Right renal pelvis (tissue), 4 donors: ENCODE measurements around the gene KCNC1. TPM values are rescaled to one million over a fixed set of nuclear protein-coding genes. Genes with fewer than 3 reads are reported as not detected.

Experiments used
- DNase-seq, 4 donors: peaks; one replicate each; pipeline ENCODE4 v3.0.0-alpha.2; 2013; ENCODE audit warnings: low read depth in 4 of 4, low spot score in 3 of 4, missing footprints in 1 of 4
- polyA plus RNA-seq, 4 donors: library from polyadenylated mRNA; unstranded; fragments of 120-200 nt; gene quantifications; one replicate each; pipeline ENCODE4 v1.2.1, GENCODE V29; 2013; ENCODE audit not compliant: insufficient read length in 4 of 4

The KCNC1 gene
- polyA plus RNA-seq, 4 donors = 0.59 to 1.2 (median 0.85) TPM

- no peak for DNase-seq
Observed at GRCh38 chr11:17750013-17750800, 15.6 kb downstream of the KCNC1 start.

GRCh38 chr11:17750801-17751165 lies 16.2 kb downstream of the KCNC1 start:
- DNase-seq = no peak

GRCh38 chr11:17751558-17751957 lies 17.0 kb downstream of the KCNC1 start:
- no peak for DNase-seq

- DNase-seq = no peak
Observed at GRCh38 chr11:17752144-17752543, 17.6 kb downstream of the KCNC1 start.

GRCh38 chr11:17753153-17753552 lies 18.6 kb downstream of the KCNC1 start:
- DNase-seq = no peak

GRCh38 chr11:17753641-17754040 lies 19.1 kb downstream of the KCNC1 start:
- no peak for DNase-seq

- no peak for DNase-seq
Observed at GRCh38 chr11:17755891-17756290, 21.3 kb downstream of the KCNC1 start.

GRCh38 chr11:17760102-17761029 lies 25.8 kb downstream of the KCNC1 start:
- DNase-seq = no peak

GRCh38 chr11:17762309-17762974 lies 27.9 kb downstream of the KCNC1 start:
- DNase-seq = no peak

- no peak for DNase-seq
Observed at GRCh38 chr11:17763244-17763643, 28.7 kb downstream of the KCNC1 start.

GRCh38 chr11:17763703-17764102 lies 29.1 kb downstream of the KCNC1 start:
- no peak for DNase-seq

- no peak for DNase-seq
Observed at GRCh38 chr11:17764446-17765218, 30.1 kb downstream of the KCNC1 start.

- no peak for DNase-seq
Observed at GRCh38 chr11:17765356-17766072, 30.9 kb downstream of the KCNC1 start.

- DNase-seq = no peak
Observed at GRCh38 chr11:17766073-17766359, 31.4 kb downstream of the KCNC1 start.

- no peak for DNase-seq
Observed at GRCh38 chr11:17766590-17766989, 32.0 kb downstream of the KCNC1 start.

GRCh38 chr11:17767301-17767885 lies 32.8 kb downstream of the KCNC1 start:
- no peak for DNase-seq

- DNase-seq = no peak
Observed at GRCh38 chr11:17767914-17768313, 33.3 kb downstream of the KCNC1 start.

GRCh38 chr11:17768547-17768946 lies 34.0 kb downstream of the KCNC1 start:
- no peak for DNase-seq

- no peak for DNase-seq
Observed at GRCh38 chr11:17769218-17769617, 34.6 kb downstream of the KCNC1 start.
